OCI-LY7 (cell line): ENCODE data around the gene PLEKHG1. TPM values are rescaled to one million over a fixed set of nuclear protein-coding genes. Genes with fewer than 3 reads are reported as not detected.

ENCODE experiments used
- BruUV-seq: library from RNA; stranded (reverse); fragments of 400-500 nt; replicated peaks from 2 replicates; lab custom pipeline; 2021; lab: Mats Ljungman, UMichigan
- CTCF ChIA-PET: fragments of 300-600 bp; sonication (Branson Sonifier 250); formaldehyde crosslinking; loops from one replicate; lab custom pipeline; 2022; ENCODE audit warnings: antibody characterized with exemption; ENCODE audit not compliant: unreplicated experiment; lab: Charles Lee
- POLR2A ChIA-PET: fragments of 300-600 bp; sonication (Branson Sonifier 250); formaldehyde crosslinking; loops from one replicate; lab custom pipeline; 2022; ENCODE audit warnings: antibody characterized with exemption; lab: Charles Lee
- DNase-seq: peaks from one replicate; pipeline ENCODE4 v3.0.0-alpha.2; 2015; ENCODE audit warnings: low spot score
- H2AFZ ChIP-seq: fragments of 200-600 bp; sonication (generic), shearing (Covaris generic); 2 replicates; pipeline ENCODE4 v1.6.1; 2014; ENCODE audit warnings: mild to moderate bottlenecking, antibody characterized with exemption, low read length, moderate library complexity
- H3K27ac ChIP-seq: fragments of 200-600 bp; sonication (generic); 2 replicates; pipeline ENCODE4 v1.5.1; 2014; ENCODE audit warnings: mixed run types, low read depth, mild to moderate bottlenecking, moderate library complexity, low read length, inconsistent platforms; ENCODE audit not compliant: poor library complexity, severe bottlenecking
- H3K36me3 ChIP-seq: fragments of 200-600 bp; sonication (generic); 2 replicates; pipeline ENCODE4 v1.6.1; 2014; ENCODE audit warnings: mild to moderate bottlenecking, antibody characterized with exemption, low read length, moderate library complexity, mixed read lengths; ENCODE audit not compliant: insufficient read depth
- H3K4me1 ChIP-seq: fragments of 200-600 bp; sonication (generic); 2 replicates; pipeline ENCODE4 v1.5.1; 2014; ENCODE audit warnings: mild to moderate bottlenecking, low read length; ENCODE audit not compliant: insufficient read depth, poor library complexity, severe bottlenecking
- H3K4me2 ChIP-seq: fragments of 200-600 bp; sonication (generic); 2 replicates; pipeline ENCODE4 v1.6.1; 2014; ENCODE audit warnings: mild to moderate bottlenecking, low read length
- H3K4me3 ChIP-seq: fragments of 200-600 bp; sonication (generic); 2 replicates; pipeline ENCODE4 v1.5.1; 2014; ENCODE audit warnings: mild to moderate bottlenecking, low read depth, low read length; ENCODE audit not compliant: poor library complexity, severe bottlenecking
- H3K79me2 ChIP-seq: fragments of 200-600 bp; sonication (generic); 2 replicates; pipeline ENCODE4 v1.6.1; 2016; ENCODE audit warnings: low read depth, mild to moderate bottlenecking, low read length, moderate library complexity, mixed read lengths; ENCODE audit not compliant: insufficient read depth
- H3K9me2 ChIP-seq: fragments of 200-600 bp; sonication (generic); 2 replicates; pipeline ENCODE4 v1.6.1; 2016; ENCODE audit warnings: mild to moderate bottlenecking, low read length, mixed read lengths; ENCODE audit not compliant: insufficient read depth
- H3K9me3 ChIP-seq: fragments of 200-600 bp; sonication (generic); 2 replicates; pipeline ENCODE4 v1.6.1; 2014; ENCODE audit warnings: mild to moderate bottlenecking, mixed run types, low read length, mixed read lengths
- H4K20me1 ChIP-seq: fragments of 200-600 bp; sonication (generic); 2 replicates; pipeline ENCODE4 v1.6.1; 2014; ENCODE audit warnings: mild to moderate bottlenecking, antibody characterized with exemption, low read length, moderate library complexity, mixed read lengths; ENCODE audit not compliant: insufficient read depth
- EZH2phosphoT487 ChIP-seq: fragments of 200-600 bp; sonication (generic); IDR thresholded peaks from 2 replicates; pipeline ENCODE4 v1.6.1; 2018; ENCODE audit warnings: low read depth, borderline replicate concordance, mild to moderate bottlenecking, mixed run types, antibody characterized with exemption, low read length, moderate library complexity, mixed read lengths
- intact Hi-C: fragments of 100-400 bp; cut with micrococcal nuclease; formaldehyde crosslinking; loops from one replicate; pipeline ENCODE4 v1.10.0; 2022; ENCODE audit not compliant: unreplicated experiment
- total RNA-seq, 2 experiments: library from RNA; depleted of rRNA in 1 of 2; stranded (reverse); fragments of >200 nt in 1 of 2; shearing (Covaris generic) in 1 of 2; gene quantifications; 2 replicates each; pipeline ENCODE4 v1.2.3, GENCODE V29; 2014 to 2022
- TF ChIP-seq, protein P1 (sequence below): fragments of 200-600 bp; sonication (generic); conservative IDR thresholded peaks from 2 replicates; pipeline ENCODE4 v1.5.1; 2014; ENCODE audit warnings: mild to moderate bottlenecking, antibody characterized with exemption, low read length, moderate library complexity, mixed read lengths

Gene PLEKHG1
- total RNA-seq, 2 experiments from 2014 or later = 17.9 to 19.6 TPM

DNA sequence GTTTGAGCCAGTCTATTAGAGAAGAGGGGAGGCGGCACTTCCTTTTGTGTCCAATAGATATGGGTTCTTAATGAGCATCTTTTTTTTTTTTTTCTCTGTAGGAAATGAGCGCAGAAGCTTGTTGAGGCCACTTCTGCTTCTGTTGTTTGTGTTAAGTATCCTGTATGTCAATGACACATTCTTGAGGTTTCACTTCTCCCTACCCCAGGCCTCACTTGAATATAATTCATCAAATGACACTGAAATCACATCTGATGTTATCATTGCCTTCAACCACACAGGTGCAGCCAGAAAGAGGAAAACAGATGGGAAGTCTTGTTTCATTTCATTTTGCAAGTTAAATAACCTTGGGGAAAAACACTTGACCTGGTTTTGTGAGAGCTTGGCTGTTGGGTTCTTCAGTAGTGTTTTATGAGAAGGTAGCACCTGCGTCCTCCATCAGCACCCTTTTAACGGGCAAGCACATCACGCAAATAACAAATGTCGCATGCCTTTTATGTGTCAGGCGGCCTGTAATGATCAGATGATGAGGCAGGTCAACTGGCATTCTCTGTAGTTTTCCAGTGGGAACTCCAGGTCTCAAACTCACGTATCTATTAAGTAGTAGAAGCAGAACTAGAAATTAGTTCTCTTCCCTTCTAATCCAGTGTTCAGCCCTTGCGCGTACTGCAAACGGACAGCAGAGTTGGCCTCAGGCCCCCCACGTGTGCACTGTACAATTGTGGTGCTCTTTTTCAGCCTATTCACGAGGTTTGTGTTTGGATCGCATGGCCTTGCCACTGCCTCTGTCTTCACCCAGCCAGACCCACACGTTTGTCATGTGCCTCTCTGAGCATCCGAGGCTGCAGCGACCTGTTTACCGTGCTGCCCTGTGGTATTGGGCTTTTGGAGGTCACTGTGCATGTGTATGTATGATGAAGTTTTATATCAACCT, 23.5 kb downstream of the PLEKHG1 start:
- Histone ChIP-seq H4K20me1 (no peaks in the 10 kb centered on the region), H3K4me1 (peaks cover 94% of the 10 kb centered on the region), H3K36me3 (no peaks in the 10 kb centered on the region), H3K27ac (peak overlapping the region; percentile 99), H3K9me3 (no peaks in the 10 kb centered on the region), H3K79me2 (no peaks in the 10 kb centered on the region), H3K4me2 (peak overlapping the region; percentile 85), H3K9me2 (no peaks in the 10 kb centered on the region), H2AFZ (peak overlapping the region; percentile 12; the same call in 1 of the 2 replicates), H3K4me3 (peak overlapping the region; percentile 57)
- CTCF ChIA-PET = interaction anchor here (0.8 to 0.9 kb wide), 2 partner anchors 17 to 22 kb away, joined by 3 read pairs; no protein-coding TSS in a partner anchor
- intact Hi-C loops = loop anchor here (1.0 to 5.0 kb wide), 6 partner anchors 23 to 214 kb away; no protein-coding TSS in a partner anchor
- TF ChIP-seq, protein P1, sequence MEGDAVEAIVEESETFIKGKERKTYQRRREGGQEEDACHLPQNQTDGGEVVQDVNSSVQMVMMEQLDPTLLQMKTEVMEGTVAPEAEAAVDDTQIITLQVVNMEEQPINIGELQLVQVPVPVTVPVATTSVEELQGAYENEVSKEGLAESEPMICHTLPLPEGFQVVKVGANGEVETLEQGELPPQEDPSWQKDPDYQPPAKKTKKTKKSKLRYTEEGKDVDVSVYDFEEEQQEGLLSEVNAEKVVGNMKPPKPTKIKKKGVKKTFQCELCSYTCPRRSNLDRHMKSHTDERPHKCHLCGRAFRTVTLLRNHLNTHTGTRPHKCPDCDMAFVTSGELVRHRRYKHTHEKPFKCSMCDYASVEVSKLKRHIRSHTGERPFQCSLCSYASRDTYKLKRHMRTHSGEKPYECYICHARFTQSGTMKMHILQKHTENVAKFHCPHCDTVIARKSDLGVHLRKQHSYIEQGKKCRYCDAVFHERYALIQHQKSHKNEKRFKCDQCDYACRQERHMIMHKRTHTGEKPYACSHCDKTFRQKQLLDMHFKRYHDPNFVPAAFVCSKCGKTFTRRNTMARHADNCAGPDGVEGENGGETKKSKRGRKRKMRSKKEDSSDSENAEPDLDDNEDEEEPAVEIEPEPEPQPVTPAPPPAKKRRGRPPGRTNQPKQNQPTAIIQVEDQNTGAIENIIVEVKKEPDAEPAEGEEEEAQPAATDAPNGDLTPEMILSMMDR = no peak
- TF ChIP-seq EZH2phosphoT487 = no peak
- POLR2A ChIA-PET = interaction anchor here (0.7 to 3.0 kb wide), 8 partner anchors 11 to 100 kb away, joined by 3 to 17 read pairs (median 3); partner anchors contain the start of gene PLEKHG1
- BruUV-seq = TSS peak; percentile 95
- peak; percentile 99 for DNase-seq

GRCh38 chr6:150624191-150624590, 24.5 kb downstream of the PLEKHG1 start:
- Histone ChIP-seq H3K4me1 (peaks cover 94% of the 10 kb centered on the region), H3K9me2 (no peaks in the 10 kb centered on the region), H3K79me2 (no peaks in the 10 kb centered on the region), H3K36me3 (no peaks in the 10 kb centered on the region), H3K4me2 (peak overlapping the region; percentile 73), H3K27ac (peak overlapping the region; percentile 99), H3K4me3 (peak overlapping the region; percentile 35), H3K9me3 (no peaks in the 10 kb centered on the region), H4K20me1 (no peaks in the 10 kb centered on the region), H2AFZ (peak overlapping the region; percentile 12; the same call in 1 of the 2 replicates)
- ChIA-PET CTCF (no interaction called here), POLR2A (interaction anchor here (0.6 to 0.7 kb wide), 4 partner anchors 19 to 98 kb away, joined by 3 read pairs; no protein-coding TSS in a partner anchor)
- no TSS peak for BruUV-seq
- DNase-seq = peak; percentile 44
- intact Hi-C loops = loop anchor here (5.0 kb wide), 1 partner anchor 98 kb away; no protein-coding TSS in a partner anchor
- no peak for TF ChIP-seq EZH2phosphoT487
- TF ChIP-seq, protein P1 = no peak
